Neural cell (in vitro differentiated cells): Measurements from ENCODE around the gene MAPK14. TPM values are rescaled to one million over a fixed set of nuclear protein-coding genes. Genes with fewer than 3 reads are reported as not detected.
"Not testable (repeated sequence)": the region's sequence is repeated elsewhere in the genome, so short reads cannot be mapped to it uniquely, and the experiment has no call there.

ENCODE experiments used
- H2AFZ ChIP-seq: fragments of 200-600, 300-800 bp; sonication (generic), shearing (Covaris generic); 2 replicates; pipeline ENCODE4 v1.6.0; 2014; ENCODE audit warnings: low read depth, mild to moderate bottlenecking, antibody characterized with exemption, low read length, moderate library complexity
- H3F3A ChIP-seq: fragments of 200-600 bp; shearing (Covaris generic); 2 replicates; pipeline ENCODE4 v1.6.1; 2016; ENCODE audit warnings: mild to moderate bottlenecking, moderate library complexity, mixed read lengths, antibody characterized with exemption, low read length; ENCODE audit not compliant: insufficient read depth, poor library complexity, severe bottlenecking
- H3K27ac ChIP-seq: fragments of 200-600, 300-800 bp; sonication (generic), shearing (Covaris generic); 2 replicates; pipeline ENCODE4 v1.5.1; 2014; ENCODE audit warnings: mild to moderate bottlenecking, low read length, moderate library complexity
- H3K27me3 ChIP-seq: fragments of 300-800, 200-600 bp; sonication (generic), shearing (Covaris generic); 2 replicates; pipeline ENCODE4 v1.6.0; 2014; ENCODE audit warnings: mild to moderate bottlenecking, low read depth, low read length, moderate library complexity; ENCODE audit not compliant: insufficient read depth
- H3K36me3 ChIP-seq: fragments of 300-800, 200-600 bp; sonication (generic), shearing (Covaris generic); 2 replicates; pipeline ENCODE4 v1.5.1; 2014; ENCODE audit warnings: mild to moderate bottlenecking, antibody characterized with exemption, low read length, moderate library complexity; ENCODE audit not compliant: insufficient read depth
- H3K4me2 ChIP-seq: fragments of 300-800, 200-600 bp; sonication (generic), shearing (Covaris generic); 2 replicates; pipeline ENCODE4 v1.6.0; 2014; ENCODE audit warnings: mild to moderate bottlenecking, low read length
- H3K4me3 ChIP-seq: fragments of 300-800, 200-600 bp; sonication (generic), shearing (Covaris generic); 2 replicates; pipeline ENCODE4 v1.5.1; 2014; ENCODE audit warnings: mild to moderate bottlenecking, low read length, moderate library complexity
- H3K79me2 ChIP-seq: fragments of 200-600 bp; shearing (Covaris generic); replicated peaks from 2 replicates; pipeline ENCODE4 v1.6.0; 2014; ENCODE audit warnings: mild to moderate bottlenecking, low read length, moderate library complexity; ENCODE audit not compliant: insufficient read depth
- H3K9ac ChIP-seq: fragments of 300-800, 200-600 bp; sonication (generic), shearing (Covaris generic); 2 replicates; pipeline ENCODE4 v1.6.1; 2016; ENCODE audit warnings: mild to moderate bottlenecking, low read length, mixed read lengths
- H3K9me2 ChIP-seq: fragments of 200-600 bp; shearing (Covaris generic); 2 replicates; pipeline ENCODE4 v1.6.1; 2016; ENCODE audit warnings: mild to moderate bottlenecking, low read length, mixed read lengths; ENCODE audit not compliant: insufficient read depth
- H3K9me3 ChIP-seq: fragments of 200-600, 300-800 bp; sonication (generic), shearing (Covaris generic); 2 replicates; pipeline ENCODE4 v1.6.1; 2016; ENCODE audit warnings: mild to moderate bottlenecking, mixed run types, low read length, moderate library complexity, mixed read lengths
- H4K20me1 ChIP-seq: fragments of 200-600 bp; shearing (Covaris generic); 2 replicates; pipeline ENCODE4 v1.6.1; 2016; ENCODE audit warnings: mild to moderate bottlenecking, mixed run types; ENCODE audit not compliant: insufficient read depth
- CTCF ChIP-seq: fragments of 450-650 bp; IDR thresholded peaks from 2 replicates; pipeline ENCODE4 v1.5.1; 2014; ENCODE audit warnings: antibody characterized with exemption, mild to moderate bottlenecking, moderate library complexity; ENCODE audit not compliant: poor library complexity, severe bottlenecking
- EP300 ChIP-seq: fragments of 450-650 bp; conservative IDR thresholded peaks from 2 replicates; pipeline ENCODE4 v1.6.1; 2014; ENCODE audit warnings: antibody characterized with exemption, mild to moderate bottlenecking, moderate library complexity; ENCODE audit not compliant: poor library complexity, severe bottlenecking
- EZH2 ChIP-seq: fragments of 200-600, 300-800 bp; shearing (Covaris generic), sonication (generic); IDR thresholded peaks from 2 replicates; pipeline ENCODE4 v1.6.1; 2014; ENCODE audit warnings: antibody characterized with exemption, low read length, borderline replicate concordance, mild to moderate bottlenecking; ENCODE audit not compliant: insufficient read depth, poor library complexity, severe bottlenecking
- MXI1 ChIP-seq: fragments of 450-650 bp; conservative IDR thresholded peaks from 2 replicates; pipeline ENCODE4 v1.6.1; 2014; ENCODE audit warnings: antibody characterized with exemption, mild to moderate bottlenecking; ENCODE audit not compliant: poor library complexity, severe bottlenecking
- POLR2AphosphoS5 ChIP-seq: IDR thresholded peaks from 2 replicates; pipeline ENCODE4 v1.6.1; 2012
- RAD21 ChIP-seq: fragments of 450-650 bp; conservative IDR thresholded peaks from 2 replicates; pipeline ENCODE4 v1.6.1; 2014; ENCODE audit warnings: antibody characterized with exemption, mild to moderate bottlenecking, moderate library complexity
- REST ChIP-seq: IDR thresholded peaks from 2 replicates; pipeline ENCODE4 v1.6.1; 2012; ENCODE audit warnings: borderline replicate concordance
- SMC3 ChIP-seq: fragments of 450-650 bp; conservative IDR thresholded peaks from 2 replicates; pipeline ENCODE4 v1.6.1; 2014; ENCODE audit warnings: antibody characterized with exemption, mild to moderate bottlenecking, moderate library complexity; ENCODE audit not compliant: poor library complexity
- TAF1 ChIP-seq: IDR thresholded peaks from 2 replicates; pipeline ENCODE4 v1.6.1; 2012; ENCODE audit warnings: low read depth
- polyA plus RNA-seq: library from polyadenylated mRNA; depleted of rRNA; stranded (reverse); fragments of >200 nt; gene quantifications from 2 replicates; pipeline ENCODE4 v1.2.3, GENCODE V29; 2014

Gene MAPK14
- polyA plus RNA-seq, 1 donor from 2014 or later = 26.6 TPM

- Histone ChIP-seq H4K20me1 (no peaks in the 10 kb centered on the region), H3K4me2 (no peak overlapping the region), H3K9ac (no peak overlapping the region), H3K27ac (no peak overlapping the region), H2AFZ (no peak overlapping the region), H3K79me2 (no peaks in the 10 kb centered on the region), H3K9me3 (no peaks in the 10 kb centered on the region), H3F3A (no peaks in the 10 kb centered on the region), H3K9me2 (no peaks in the 10 kb centered on the region), H3K36me3 (no peaks in the 10 kb centered on the region), H3K27me3 (no peaks in the 10 kb centered on the region), H3K4me3 (no peak overlapping the region)
- TF ChIP-seq EP300 (no peak), TAF1 (no peak), SMC3 (no peak), POLR2AphosphoS5 (peak; percentile 10), EZH2 (no peak), REST (no peak), RAD21 (peak; percentile 23), MXI1 (no peak), CTCF (no peak)
These were observed 95.9 kb downstream of the MAPK14 start for GRCh38 chr6:36123270-36124139.

- H3K27ac ChIP-seq, H3K4me3 ChIP-seq, H3K36me3 ChIP-seq, H2AFZ ChIP-seq, H4K20me1 ChIP-seq, H3K79me2 ChIP-seq, H3K9ac ChIP-seq, H3K27me3 ChIP-seq, H3F3A ChIP-seq, H3K9me3 ChIP-seq, H3K9me2 ChIP-seq, H3K4me2 ChIP-seq: not testable (repeated sequence)
These were observed 96.7 kb downstream of the MAPK14 start for GRCh38 chr6:36124346-36124745.
